Raji (cell line): Measurements from ENCODE around the gene PARD3.

Experiments used
- POLR2A ChIP-seq: IDR thresholded peaks from 2 replicates; pipeline ENCODE4 v1.6.1; 2011; ENCODE audit warnings: low read depth, low read length, control low read depth; ENCODE audit not compliant: insufficient read depth

Gene PARD3

DNA sequence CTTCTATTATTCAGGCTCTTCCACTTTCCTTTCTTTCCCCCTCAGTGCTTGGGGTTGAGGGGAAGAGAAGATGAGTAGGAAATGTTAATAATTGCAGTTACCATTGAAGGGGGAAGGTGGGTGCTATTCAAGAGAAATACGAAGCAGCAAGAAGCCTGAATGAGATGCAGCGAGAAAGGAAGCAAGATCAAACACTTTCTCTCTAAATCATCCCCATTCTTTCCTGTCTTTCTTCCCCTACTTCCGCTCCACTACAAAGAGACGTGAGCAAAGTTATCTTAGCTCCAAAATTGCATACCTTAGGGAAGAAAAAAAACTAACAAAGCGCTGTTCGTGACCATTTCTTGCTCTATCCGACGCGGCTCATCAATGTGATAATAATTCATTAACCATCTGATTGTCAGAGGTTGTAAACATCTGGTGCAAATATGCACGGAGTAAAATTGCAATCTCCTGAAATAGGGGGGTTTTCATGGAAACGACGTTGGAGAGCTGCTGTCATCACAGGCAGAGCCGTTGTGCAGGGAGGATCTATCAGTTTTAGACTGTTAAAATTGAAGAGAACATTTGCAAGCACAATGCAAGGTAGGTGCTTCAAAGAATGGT, 15.2 kb upstream of the PARD3 start:
- TF ChIP-seq POLR2A: no peak

DNA sequence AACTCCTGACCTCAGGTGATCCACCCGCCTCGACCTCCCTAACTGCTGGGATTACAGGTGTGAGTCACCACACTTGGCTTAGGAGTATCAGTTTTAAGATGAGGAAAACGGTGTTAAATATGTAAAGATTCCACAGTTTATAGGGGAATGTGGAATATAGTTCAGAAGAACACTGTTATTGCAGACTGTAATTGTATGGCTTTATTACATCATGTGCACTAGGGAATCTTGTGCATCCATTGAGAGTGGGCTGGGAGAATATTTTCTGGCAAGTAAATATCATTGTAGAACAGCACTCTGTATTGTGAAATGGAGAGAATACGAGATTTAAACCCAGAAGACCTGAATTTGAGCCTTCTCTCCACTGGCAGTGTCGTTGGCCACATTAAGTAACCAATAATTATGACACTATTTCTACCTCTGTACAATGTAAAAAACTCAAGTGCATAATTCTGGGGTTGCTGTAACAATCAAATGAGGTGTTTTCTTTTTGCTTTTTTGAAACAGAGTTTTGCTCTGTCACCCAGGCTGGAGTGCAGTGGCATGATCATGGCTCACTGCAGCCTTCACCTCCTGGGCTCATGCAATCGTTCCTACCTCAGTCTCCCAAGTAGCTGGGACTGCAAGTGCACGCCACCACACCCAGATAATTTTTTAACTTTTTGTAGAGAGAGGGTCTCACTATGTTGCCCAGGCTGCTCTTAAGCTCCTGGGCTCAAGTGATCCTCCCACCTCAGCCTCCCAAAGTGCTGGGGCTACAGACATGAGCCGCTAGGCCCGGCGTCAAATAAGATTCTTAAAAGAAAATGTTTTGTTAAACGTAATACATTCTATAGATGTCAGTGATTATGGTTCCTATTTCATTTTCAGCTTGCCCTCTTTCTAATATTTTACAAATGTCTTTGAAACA, 12.0 kb upstream of the PARD3 start:
- TF ChIP-seq POLR2A: no peak

DNA sequence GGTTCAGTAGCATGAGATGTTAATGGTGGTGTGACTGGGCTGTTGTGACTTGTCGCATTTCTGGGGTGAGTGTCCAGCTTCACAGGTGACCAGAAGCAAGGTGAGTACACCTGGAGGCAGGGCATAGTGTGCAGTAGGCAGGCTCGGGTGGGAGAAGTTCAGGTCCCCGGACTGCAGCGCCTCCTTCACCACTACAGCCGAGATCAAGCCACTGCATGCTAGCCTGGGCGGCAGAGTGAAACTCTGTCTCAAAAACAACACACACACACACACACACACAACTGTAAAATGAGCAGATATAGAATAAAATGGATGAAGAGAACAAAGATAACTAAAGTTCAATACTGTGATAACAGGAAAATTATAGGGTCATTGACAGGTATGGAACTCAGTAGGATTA, 11.1 kb upstream of the PARD3 start:
- TF ChIP-seq POLR2A: no peak

DNA sequence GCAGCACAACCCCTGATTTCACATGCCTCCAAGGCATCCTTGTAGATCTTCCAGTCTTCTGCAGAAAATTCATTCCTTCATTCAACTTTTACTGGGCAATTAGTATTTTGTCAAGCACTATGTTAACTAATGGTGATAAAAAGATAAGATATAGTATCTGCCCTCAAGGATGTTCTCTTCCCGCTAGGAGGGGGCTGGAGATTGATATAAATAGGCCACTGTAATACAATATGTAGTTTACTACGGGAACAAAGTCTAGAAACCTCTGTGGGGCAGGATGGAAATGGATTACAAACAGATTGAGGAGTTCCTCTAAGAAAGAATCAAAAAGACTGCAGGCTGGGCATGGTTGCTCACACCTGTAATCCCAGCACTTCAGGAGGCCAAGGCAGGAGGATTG, 10.3 kb upstream of the PARD3 start:
- no peak for TF ChIP-seq POLR2A

DNA sequence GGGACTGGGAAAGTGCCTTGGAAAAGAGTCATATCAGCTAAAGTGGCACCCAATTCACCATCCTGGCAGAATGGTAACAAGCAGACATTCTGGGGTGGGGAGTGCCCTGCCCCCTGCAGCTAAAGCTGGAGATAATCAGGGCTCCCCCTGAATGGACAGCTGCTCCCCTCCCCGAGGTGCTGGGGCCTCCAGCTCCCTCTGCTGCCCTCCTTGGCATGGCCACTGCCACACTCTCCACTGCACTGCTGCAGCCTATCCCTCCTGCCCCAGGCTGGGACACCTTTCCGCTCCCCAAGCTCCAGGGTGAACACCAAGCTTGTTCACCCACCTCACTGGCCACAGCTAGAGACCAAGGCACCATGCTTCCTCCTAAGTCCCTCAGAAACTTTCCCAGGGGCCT, 9.8 kb upstream of the PARD3 start:
- TF ChIP-seq POLR2A: no peak

DNA sequence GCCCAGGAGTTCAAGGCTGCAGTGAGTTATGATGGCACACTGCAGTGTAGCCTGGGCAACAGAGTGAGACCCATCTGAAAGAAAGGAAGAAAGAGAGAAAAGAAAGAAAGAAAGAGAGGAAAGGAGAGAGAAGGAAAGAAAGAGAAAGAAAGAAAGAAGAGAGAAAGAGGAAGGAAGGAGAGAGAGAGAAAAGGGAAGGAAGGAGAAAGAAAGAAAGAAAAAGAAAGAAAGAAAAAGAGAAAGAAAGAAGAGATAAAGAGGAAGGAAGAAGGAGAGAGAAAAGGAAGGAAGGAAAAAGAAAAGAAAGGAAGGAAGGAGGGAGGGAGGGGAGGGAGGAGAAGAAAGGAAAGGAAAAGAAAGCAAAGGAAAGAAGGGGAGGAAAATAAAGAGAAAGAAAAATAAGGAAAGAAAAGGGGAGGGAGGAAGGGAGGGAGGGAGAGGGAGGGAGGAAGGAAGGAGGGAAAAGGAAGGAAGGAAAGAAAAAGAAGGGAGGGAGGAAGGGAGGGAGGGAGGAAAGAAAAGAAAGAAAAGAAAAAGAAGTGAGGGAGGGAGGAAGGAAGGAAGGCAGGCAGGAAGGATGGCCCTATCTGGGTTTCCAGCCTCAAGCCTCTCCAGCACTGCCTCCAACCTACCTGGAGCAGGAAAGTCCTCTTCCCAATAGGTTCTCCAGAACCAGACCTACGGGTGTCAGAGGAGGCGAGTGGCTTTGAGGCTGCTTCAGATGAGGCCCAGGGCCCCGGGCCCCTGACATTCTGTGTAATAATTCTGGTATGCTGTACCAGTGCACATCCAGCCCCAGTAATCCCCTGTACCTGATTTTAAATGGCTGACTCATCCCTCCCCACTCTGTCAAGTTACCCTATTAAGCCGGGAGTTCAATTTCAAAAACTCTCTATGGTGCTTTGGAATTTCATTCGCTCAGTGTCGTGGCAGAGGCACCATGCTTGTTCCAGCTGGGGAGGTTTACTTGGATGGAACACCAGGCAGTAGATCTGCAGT, 6.8 kb upstream of the PARD3 start:
- TF ChIP-seq POLR2A: no peak

DNA sequence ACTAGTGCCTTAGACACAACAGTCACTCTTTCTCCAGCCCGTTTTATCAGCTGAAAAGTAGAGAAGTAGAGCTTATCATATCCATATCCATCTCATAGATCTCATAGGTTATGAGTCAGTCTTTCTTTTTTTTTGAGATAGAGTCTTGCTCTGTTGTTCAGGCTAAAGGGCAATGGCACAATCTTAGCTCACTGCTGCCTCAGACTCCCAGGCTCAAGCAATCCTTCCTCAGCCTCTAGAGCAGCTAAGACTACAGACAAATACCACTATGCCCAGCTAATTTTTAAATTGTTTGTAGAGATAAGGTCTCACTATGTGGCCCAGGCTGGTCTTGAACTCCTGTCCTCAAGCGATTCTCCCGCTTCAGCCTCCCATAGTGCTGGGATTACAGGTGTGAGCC, 2.5 kb upstream of the PARD3 start:
- no peak for TF ChIP-seq POLR2A

DNA sequence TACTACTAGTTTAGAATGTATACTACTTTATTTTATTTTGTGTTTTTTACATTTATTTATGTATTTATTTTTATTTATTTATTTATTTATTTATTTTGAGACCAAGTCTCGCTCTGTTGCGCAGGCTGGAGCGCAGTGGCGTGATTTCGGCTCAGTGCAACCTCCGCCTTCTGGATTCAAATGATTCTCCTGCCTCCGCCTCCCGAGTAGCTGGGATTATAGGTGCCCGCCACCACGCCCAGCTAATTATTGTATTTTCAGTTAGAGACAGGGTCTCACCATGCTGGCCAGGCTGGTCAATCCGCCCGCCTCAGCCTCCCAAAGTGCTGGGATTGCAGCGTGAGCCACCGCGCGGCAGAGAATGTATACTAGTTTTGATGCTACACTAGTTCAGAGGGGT, 2.0 kb upstream of the PARD3 start:
- no peak for TF ChIP-seq POLR2A

DNA sequence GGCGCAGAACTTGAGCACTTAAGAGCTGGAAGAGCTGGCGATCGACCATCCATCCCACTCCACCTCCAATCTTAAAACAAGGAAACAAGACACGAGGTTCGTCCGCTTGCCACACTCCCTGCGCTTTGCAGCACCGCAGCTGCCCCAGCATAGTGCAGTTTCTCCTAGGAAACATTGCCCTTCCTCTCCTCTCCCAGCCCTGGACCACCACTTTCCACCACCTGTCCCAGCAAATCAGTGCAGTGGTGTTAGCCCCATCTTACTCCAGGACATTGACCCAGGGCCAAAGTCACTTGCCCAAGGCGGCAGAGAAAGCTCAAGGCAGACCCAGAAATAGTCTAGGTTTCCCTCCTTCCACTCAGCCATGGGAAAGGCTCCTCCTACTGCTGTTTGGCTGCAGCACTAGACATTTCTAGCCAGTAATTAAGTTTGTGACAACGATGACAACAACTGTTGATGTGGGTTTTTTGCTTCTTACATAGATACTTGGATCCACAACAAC, 1.5 kb upstream of the PARD3 start:
- no peak for TF ChIP-seq POLR2A

DNA sequence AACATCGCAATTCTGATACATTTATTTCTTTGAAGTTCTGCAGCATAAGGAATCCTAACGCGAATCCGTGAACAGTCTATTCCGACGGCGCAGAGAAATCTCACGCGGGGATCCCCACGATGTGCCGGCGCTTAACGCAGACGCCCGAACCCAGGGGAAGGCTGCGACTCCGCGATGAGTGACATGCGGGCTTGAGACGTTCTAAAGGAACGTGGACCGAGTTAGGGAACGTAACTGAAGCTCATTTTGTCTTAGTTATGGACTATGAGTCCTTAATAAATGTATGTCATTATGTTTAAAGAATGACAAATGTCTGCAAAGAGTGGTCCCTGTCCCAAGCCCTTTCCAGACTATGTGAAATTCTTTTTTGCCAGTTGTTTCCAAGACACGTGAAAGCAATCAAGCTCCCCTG, 995 bp upstream of the PARD3 start:
- TF ChIP-seq POLR2A: no peak

DNA sequence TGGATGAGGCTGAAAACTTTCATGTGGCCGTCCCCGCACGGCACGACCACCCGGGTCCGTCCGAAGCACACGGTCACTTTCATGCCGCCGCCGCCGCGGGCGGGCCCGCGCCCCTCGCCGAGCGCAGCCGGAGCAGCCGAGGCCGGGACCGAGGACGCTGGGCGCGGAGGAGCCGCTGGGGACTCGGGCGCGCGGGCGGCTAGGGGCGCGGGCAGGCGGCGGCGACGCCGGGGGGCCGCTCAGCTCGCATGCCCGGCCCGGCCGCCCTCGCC, 247 bp downstream of the PARD3 start:
- TF ChIP-seq POLR2A: no peak

DNA sequence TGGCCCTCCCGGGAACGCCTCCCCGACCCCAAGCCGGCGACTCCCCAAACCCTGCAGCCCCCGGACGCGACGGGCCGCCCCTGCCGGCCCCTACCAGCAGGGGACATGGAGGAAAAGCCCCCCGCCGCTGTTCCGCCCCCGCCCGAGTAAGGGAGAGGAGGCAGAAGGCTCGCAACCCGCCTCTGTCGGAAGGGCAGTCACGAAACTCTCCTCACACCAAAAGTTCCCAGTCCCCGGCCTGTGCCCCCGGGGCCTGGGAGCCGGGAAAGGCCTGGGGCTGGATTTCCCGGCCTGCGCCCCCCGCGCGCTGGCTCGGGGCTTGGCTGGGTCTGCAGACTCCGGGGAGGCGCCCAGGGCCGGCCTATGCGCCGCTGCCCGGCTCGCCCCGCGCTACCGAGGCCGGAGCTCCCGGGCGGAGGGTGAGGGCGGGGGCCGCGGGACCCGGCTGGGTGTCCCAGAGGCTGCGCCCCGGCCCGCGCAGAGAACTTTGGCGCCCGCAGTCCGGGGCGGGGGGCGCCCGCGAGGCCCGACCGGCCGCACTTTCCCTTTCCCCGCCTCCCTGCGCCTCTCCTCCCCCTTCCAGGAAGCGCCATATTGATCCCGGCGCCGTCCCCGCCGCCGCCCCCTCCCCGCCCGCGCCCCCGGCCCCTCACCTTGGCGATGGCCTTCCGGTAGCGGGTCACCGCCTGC, 728 bp downstream of the PARD3 start:
- TF ChIP-seq POLR2A: no peak

DNA sequence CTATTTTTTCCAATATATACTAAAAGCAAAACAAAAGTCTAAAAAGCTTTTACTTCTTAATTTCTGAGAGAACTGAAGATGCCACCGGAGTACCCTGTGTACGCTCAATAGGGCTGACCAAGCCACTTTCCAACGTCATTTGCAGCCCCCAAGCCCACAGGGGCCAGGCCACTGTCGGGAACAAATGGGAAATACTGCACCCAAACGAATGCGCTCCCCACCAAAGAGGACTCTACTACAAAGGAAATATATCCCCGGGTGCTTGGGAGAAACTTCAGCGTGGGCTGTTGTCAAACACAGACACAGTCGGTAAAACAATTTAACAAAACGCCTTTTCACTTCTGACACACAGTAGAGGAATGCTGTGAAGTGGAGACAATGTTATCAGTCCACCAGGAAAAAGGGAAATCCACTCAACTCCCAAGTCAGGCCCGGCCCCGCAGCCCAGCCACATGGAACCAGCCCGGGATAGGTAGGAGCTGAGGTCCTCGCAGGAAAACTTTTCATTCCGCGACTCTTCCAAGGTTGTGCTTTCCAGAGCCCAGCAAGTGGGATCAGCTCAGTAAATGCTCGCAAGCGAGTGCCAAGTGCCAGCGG, 1.4 kb downstream of the PARD3 start:
- TF ChIP-seq POLR2A: no peak

DNA sequence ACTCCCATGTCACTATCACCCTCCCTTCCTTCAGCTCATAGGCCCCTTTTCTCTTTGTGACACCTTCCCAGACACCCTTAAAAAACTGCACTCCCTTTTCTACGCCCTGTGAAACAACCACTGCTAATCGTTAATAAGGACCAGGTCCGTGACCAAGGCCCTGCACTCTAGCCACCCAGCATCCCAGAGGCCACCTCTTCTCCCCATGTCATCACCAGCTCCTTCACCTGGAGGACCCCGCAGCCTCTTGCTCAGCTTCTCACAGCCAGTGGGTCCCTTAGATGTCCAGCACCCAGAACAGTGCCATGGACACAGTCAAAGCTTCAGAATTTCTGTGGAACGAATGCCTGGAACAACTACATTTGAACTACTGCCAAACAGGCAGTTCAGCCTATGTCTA, 2.3 kb downstream of the PARD3 start:
- TF ChIP-seq POLR2A: no peak

DNA sequence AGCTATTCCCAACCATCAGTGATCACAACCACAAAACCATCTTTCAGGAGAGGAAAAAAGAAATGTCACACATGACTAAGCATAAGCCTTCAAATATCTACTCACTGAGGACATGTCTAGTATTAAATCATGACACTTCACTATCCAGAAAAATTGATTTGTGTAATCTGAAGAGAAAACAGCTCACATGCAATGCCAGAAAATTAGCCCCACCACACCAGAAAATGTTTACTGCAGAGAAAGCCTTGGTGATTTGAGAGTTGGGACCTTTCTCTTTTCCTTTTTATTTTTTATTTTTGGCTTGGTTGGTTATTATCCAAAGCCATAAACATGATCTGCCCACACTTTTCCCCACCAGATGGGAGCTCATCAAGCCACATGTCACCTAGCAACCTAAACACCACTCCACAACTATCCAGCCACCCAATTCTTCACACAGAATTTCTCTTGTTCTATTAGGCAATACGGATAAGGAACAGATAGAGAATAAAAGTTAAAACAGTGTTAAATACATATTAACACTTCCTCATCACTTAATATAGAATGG, 3.1 kb downstream of the PARD3 start:
- no peak for TF ChIP-seq POLR2A
